ENCODE measurements around the gene NSMCE3.

DNA sequence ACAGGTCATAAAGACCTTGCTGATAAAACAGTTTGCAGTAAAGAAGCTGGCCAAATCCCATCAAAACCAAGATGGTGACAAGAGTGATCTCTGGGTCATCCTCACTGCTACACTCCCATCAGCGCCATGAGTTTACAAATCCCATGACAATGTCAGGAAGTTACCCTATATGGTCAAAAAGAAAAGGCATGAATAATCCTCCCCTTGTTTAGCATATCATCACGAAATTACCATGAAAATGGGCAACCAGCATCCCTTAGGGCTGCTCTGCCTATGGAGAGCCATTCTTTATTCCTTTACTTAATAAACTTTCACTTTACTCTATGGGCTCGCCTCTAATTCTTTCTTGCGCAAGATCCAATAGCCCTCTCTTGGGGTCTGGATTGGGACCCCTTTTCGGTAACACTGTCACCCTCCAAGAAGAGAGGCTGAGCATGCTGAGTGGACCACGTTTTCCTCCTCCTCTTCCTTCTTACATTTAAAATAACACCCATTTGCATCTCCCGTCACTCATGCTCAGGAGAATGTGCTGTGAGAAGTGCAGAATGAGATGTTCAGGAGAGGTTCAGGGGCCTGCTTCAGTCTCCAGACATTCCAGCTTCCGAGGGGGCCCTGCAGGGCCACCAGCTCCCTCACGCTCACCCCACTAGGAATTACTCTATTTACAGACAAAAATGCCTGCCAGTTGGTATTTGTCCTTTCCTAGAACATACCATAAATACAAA lies 47.3 kb downstream of the NSMCE3 start:
- TF ChIP-seq, protein P1, sequence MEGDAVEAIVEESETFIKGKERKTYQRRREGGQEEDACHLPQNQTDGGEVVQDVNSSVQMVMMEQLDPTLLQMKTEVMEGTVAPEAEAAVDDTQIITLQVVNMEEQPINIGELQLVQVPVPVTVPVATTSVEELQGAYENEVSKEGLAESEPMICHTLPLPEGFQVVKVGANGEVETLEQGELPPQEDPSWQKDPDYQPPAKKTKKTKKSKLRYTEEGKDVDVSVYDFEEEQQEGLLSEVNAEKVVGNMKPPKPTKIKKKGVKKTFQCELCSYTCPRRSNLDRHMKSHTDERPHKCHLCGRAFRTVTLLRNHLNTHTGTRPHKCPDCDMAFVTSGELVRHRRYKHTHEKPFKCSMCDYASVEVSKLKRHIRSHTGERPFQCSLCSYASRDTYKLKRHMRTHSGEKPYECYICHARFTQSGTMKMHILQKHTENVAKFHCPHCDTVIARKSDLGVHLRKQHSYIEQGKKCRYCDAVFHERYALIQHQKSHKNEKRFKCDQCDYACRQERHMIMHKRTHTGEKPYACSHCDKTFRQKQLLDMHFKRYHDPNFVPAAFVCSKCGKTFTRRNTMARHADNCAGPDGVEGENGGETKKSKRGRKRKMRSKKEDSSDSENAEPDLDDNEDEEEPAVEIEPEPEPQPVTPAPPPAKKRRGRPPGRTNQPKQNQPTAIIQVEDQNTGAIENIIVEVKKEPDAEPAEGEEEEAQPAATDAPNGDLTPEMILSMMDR (IDR thresholded peaks at IDR 0.05; ENCODE audit: poor library complexity, severe bottlenecking): no peak
- TF ChIP-seq, protein P2, sequence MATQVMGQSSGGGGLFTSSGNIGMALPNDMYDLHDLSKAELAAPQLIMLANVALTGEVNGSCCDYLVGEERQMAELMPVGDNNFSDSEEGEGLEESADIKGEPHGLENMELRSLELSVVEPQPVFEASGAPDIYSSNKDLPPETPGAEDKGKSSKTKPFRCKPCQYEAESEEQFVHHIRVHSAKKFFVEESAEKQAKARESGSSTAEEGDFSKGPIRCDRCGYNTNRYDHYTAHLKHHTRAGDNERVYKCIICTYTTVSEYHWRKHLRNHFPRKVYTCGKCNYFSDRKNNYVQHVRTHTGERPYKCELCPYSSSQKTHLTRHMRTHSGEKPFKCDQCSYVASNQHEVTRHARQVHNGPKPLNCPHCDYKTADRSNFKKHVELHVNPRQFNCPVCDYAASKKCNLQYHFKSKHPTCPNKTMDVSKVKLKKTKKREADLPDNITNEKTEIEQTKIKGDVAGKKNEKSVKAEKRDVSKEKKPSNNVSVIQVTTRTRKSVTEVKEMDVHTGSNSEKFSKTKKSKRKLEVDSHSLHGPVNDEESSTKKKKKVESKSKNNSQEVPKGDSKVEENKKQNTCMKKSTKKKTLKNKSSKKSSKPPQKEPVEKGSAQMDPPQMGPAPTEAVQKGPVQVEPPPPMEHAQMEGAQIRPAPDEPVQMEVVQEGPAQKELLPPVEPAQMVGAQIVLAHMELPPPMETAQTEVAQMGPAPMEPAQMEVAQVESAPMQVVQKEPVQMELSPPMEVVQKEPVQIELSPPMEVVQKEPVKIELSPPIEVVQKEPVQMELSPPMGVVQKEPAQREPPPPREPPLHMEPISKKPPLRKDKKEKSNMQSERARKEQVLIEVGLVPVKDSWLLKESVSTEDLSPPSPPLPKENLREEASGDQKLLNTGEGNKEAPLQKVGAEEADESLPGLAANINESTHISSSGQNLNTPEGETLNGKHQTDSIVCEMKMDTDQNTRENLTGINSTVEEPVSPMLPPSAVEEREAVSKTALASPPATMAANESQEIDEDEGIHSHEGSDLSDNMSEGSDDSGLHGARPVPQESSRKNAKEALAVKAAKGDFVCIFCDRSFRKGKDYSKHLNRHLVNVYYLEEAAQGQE (IDR thresholded peaks at IDR 0.05; ENCODE audit: borderline replicate concordance): no peak
- TF ChIP-seq TAF1 (IDR thresholded peaks at IDR 0.05; ENCODE audit: low read depth) (no peak), RAD21 (conservative IDR thresholded peaks at IDR 0.05) (no peak), EP300 (conservative IDR thresholded peaks at IDR 0.05; ENCODE audit: poor library complexity, severe bottlenecking) (no peak), POLR2AphosphoS5 (IDR thresholded peaks at IDR 0.05) (no peak)
